Progenitor cell of endocrine pancreas (in vitro differentiated cells): ENCODE data around the gene EFTUD2. TPM values are rescaled to one million over a fixed set of nuclear protein-coding genes. Genes with fewer than 3 reads are reported as not detected.
A peak's percentile ranks its signal among the peaks of the same experiment; 100 is the strongest.

Experiments used
- DNase-seq: peaks from one replicate; pipeline ENCODE4 v3.0.0; 2021; ENCODE audit warnings: low spot score; ENCODE audit not compliant: unreplicated experiment
- H3K27ac Mint-ChIP-seq: 2 replicates; pipeline ENCODE4 v1.8.0; 2021; ENCODE audit warnings: mild to moderate bottlenecking, moderate library complexity, mixed read lengths
- H3K27me3 Mint-ChIP-seq: 2 replicates; pipeline ENCODE4 v1.8.0; 2021; ENCODE audit warnings: mixed read lengths
- H3K36me3 Mint-ChIP-seq: 2 replicates; pipeline ENCODE4 v1.8.0; 2022; ENCODE audit warnings: mixed read lengths; ENCODE audit not compliant: insufficient read depth
- H3K4me1 Mint-ChIP-seq: 2 replicates; pipeline ENCODE4 v1.8.0; 2021; ENCODE audit warnings: low read depth, mixed read lengths
- H3K4me3 Mint-ChIP-seq: 2 replicates; pipeline ENCODE4 v1.8.0; 2021; ENCODE audit warnings: low read depth, mild to moderate bottlenecking, moderate library complexity, mixed read lengths
- H3K9me3 Mint-ChIP-seq: 2 replicates; pipeline ENCODE4 v1.8.0; 2021; ENCODE audit warnings: low read depth, mixed read lengths
- total RNA-seq: library from RNA; stranded (reverse); gene quantifications from 2 replicates; pipeline ENCODE4 v1.2.1, GENCODE V29; 2021
- TF ChIP-seq, protein P1 (sequence below): fragments of 200-600 bp; sonication (generic); IDR thresholded peaks from one replicate; pipeline ENCODE4 v1.5.0; 2021; ENCODE audit warnings: antibody characterized with exemption, mild to moderate bottlenecking; ENCODE audit not compliant: unreplicated experiment

Gene EFTUD2
- total RNA-seq, 1 donor from 2014 or later: 127 TPM

DNA sequence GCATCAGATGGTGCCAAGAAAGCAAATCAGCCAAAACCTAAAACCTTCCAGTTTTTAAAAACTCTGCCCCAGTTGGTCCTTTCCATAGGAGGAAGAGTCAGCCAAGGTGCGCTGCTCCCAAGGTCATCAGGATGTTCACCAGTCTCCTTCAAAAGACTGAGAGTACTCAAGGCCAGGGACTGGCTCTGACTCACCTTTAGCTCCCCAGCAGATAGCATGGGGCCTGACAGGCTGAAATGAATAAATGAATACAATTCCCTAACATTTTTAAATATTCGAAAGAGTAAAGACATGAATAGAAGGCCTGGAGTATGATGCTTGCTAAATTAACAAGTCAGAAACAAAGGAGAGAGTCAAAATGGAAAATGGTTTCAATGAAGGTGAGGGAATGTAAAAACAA is 19.2 kb downstream of the EFTUD2 start:
- peaks cover 24% of the 10 kb centered on the region for H3K36me3 Mint-ChIP-seq
- H3K4me1 Mint-ChIP-seq: no peaks in the 10 kb centered on the region
- H3K27me3 Mint-ChIP-seq: no peaks in the 10 kb centered on the region
- H3K4me3 Mint-ChIP-seq: no peak overlapping the region
- TF ChIP-seq, protein P1, sequence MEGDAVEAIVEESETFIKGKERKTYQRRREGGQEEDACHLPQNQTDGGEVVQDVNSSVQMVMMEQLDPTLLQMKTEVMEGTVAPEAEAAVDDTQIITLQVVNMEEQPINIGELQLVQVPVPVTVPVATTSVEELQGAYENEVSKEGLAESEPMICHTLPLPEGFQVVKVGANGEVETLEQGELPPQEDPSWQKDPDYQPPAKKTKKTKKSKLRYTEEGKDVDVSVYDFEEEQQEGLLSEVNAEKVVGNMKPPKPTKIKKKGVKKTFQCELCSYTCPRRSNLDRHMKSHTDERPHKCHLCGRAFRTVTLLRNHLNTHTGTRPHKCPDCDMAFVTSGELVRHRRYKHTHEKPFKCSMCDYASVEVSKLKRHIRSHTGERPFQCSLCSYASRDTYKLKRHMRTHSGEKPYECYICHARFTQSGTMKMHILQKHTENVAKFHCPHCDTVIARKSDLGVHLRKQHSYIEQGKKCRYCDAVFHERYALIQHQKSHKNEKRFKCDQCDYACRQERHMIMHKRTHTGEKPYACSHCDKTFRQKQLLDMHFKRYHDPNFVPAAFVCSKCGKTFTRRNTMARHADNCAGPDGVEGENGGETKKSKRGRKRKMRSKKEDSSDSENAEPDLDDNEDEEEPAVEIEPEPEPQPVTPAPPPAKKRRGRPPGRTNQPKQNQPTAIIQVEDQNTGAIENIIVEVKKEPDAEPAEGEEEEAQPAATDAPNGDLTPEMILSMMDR: no peak
- no peak overlapping the region for H3K27ac Mint-ChIP-seq
- DNase-seq: no peak
- H3K9me3 Mint-ChIP-seq: no peaks in the 10 kb centered on the region

DNA sequence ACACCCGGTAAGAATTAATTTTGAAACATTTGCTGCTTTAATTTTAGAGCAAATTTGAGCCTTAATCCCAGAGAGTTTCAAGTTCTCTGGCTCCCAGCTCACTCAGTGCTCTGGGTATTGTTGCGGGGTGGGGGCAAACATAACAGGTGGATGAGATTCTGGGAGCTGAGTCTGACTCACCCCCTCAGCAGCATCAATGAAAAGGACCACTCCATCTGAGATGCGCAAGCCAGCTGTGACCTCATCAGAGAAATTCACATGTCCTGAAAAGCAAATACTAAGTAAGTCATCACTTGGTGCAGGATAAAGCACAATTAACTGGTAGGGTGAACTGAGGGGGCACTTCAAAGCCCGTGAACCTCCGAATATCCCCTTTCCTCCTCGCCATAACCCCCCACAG is 19.9 kb downstream of the EFTUD2 start:
- no peak overlapping the region for H3K27ac Mint-ChIP-seq
- no peak for DNase-seq
- H3K4me3 Mint-ChIP-seq: no peak overlapping the region
- H3K9me3 Mint-ChIP-seq: no peaks in the 10 kb centered on the region
- peaks cover 23% of the 10 kb centered on the region for H3K36me3 Mint-ChIP-seq
- H3K4me1 Mint-ChIP-seq: no peaks in the 10 kb centered on the region
- TF ChIP-seq, protein P1: no peak
- H3K27me3 Mint-ChIP-seq: no peaks in the 10 kb centered on the region

DNA sequence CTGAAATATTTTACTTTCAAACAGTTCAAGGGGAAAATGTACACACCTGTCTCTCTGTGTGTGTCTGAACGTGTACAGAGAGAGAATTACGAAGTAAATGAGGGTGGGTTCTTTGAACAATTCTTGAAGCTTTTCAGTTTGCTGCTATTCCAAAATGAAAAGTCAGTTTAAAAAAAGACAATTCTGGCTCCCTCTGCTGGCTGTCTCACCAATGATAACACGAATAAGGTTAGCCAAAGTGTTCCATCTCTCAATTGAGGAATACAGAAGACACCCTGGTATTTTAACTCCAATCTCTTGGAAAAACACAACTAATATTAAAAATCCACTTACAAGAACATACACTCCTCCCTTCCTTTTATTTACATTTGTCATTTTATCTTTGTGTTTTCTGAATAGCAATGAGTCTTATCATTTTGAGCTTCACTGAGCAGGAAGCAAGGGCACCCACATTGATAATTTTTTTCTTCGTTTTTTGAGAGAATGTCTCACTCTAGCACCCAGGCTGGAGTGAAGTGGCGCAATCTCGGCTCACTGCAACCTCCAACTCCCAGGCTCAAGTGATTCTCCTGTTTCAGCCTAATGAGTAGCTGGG is 20.5 kb downstream of the EFTUD2 start:
- Mint-ChIP-seq H3K27ac (no peak overlapping the region), H3K4me1 (no peaks in the 10 kb centered on the region), H3K9me3 (no peaks in the 10 kb centered on the region), H3K4me3 (no peak overlapping the region), H3K27me3 (no peaks in the 10 kb centered on the region), H3K36me3 (peaks cover 25% of the 10 kb centered on the region)
- TF ChIP-seq, protein P1: peak; percentile 62
- no peak for DNase-seq

DNA sequence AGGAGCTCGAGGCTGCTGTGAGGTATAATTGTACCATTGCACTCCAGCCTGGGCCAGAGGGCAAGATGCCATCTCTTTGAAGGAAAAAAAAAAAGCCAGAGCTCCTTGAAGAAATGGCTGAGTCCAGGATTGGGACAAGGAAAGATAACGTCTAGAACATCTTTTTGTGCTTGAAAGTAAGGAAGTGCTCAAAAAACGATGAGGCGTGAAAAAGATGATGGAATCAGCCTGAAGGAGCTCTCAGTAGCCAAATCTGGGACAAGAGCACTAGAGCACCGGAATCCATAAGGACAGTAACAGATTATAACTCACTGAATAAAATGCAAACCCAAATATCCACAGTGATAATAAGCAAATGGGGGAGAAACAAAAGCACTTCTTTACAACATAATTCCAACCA is 22.1 kb downstream of the EFTUD2 start:
- H3K36me3 Mint-ChIP-seq: peaks cover 20% of the 10 kb centered on the region

DNA sequence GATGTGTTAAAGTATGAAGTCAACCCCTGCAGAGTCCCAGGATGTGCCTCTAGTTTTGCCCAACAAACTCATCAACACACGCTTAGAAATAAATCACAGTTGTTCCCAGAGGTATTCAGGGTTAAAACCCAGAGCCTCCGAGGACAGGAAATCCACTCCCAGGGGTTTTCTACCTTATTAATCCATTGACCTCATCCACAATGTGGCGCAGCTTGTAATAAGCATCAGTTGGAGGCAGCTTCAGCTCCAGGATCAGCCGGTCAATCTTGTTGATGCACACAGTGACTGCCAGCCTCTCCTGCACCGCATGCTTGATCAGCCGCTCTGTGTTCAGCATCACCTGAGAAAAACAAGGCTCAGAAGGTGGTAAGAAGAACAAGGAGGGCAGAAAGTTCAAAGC is 23.5 kb downstream of the EFTUD2 start:
- TF ChIP-seq, protein P1: no peak
- peak overlapping the region; percentile 57 for H3K27ac Mint-ChIP-seq
- H3K36me3 Mint-ChIP-seq: peaks cover 24% of the 10 kb centered on the region

More for the DNA sequence above, 22.1 kb downstream of the EFTUD2 start:
- Mint-ChIP-seq H3K9me3 (no peaks in the 10 kb centered on the region), H3K4me1 (no peaks in the 10 kb centered on the region), H3K27ac (no peak overlapping the region), H3K4me3 (no peak overlapping the region), H3K27me3 (no peaks in the 10 kb centered on the region)
- TF ChIP-seq, protein P1: no peak
- DNase-seq: no peak

More for the DNA sequence above, 23.5 kb downstream of the EFTUD2 start:
- H3K9me3 Mint-ChIP-seq: no peaks in the 10 kb centered on the region
- no peaks in the 10 kb centered on the region for H3K4me1 Mint-ChIP-seq
- H3K4me3 Mint-ChIP-seq: no peak overlapping the region
- DNase-seq: no peak
- H3K27me3 Mint-ChIP-seq: no peaks in the 10 kb centered on the region
